NCI-H526 (cell line): ENCODE data around the gene SERGEF.

Source experiments
- DNase-seq, 2 experiments: peaks; one replicate each; lab custom pipeline; 2025; lab: John Stamatoyannopoulos, UW

The SERGEF gene

DNA sequence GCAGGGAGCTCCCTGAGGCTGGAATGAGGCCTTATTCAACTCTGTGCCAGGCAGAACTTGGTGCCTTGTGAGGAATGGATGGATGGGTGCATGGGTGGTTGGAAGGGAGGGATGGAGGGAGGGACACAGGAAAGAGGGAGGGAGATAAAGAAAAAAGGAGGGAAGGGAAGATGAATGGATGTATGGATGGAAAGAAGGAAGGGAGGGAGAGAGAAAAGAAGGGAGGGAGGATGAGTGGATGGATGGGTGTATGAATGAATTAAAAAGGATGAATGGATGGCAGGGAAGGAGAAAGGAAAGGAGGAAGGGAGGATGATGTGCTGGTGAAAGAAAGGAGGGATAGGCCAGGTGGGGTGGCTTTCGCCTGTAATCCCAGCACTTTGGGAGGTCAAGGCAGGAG lies 243.6 kb downstream of the SERGEF start:
- no peak for DNase-seq

DNA sequence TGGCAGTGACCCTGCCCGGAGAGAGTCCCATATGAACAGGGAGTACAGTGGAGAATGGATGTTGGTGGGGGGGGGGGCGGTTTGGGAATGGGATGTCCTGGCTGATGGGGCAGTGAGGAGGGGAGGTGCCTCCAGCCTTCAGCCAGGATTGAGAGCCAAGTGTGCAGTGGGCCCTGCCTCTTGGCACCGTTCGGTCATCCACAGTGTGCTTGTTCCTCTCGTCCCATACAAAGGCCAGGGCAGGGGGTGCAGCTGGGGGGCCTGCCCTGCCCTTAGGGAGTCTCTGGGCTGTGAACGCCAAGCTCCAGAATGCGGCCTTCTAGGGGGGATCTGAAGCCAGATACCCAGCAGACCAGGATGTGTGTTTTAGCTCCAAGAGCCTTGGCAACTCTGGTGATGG lies 244.3 kb downstream of the SERGEF start:
- DNase-seq = no peak

DNA sequence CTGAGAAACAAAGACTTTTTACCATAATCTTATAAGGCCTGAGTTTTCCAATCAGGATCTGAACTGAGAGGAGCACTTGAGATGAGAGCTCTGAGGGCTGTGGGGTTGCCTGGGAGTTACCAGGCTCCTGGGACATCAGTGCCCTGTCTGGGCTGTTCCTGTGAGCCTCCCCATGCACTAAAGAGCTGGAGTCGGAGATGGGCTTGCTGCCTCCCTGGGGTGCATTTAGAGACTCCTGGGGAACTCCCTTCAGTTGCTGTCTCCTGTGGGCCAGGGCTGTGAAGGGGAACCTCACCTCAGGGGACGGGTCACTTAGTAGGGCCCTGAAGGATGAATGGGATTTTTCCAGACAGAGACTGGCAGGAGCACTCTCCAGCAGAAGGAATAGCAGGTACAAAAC lies 244.9 kb downstream of the SERGEF start:
- DNase-seq = no peak

DNA sequence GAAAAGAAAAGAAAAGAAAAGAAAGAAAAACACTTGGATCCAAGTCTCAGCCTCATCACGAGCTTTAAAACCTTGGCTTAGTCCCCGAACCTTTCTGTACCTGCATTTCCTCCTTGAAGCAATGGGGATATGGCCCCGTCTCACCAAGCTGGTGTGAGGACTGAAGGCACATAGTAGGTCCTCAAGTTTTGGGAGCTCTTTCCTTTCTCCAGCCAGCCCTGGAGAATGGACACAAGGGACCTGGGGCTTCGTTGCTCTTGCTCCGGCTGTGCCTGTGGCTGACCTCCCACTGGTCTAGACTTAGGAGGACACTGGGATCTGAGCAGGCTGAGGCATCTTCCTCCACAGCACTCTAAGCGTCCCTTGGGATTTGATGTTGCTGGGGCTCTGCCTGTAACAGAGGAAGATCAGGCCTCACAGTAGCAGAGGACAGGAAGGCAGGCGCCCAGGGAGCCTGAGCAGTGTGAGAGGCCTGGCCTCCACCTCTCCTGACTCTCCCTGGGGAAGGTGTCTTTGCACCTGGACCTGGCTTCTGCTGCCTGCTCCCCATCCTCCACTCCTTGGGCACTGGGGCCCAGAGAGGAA lies 245.5 kb downstream of the SERGEF start:
- DNase-seq = peak; percentile 71 to 85

DNA sequence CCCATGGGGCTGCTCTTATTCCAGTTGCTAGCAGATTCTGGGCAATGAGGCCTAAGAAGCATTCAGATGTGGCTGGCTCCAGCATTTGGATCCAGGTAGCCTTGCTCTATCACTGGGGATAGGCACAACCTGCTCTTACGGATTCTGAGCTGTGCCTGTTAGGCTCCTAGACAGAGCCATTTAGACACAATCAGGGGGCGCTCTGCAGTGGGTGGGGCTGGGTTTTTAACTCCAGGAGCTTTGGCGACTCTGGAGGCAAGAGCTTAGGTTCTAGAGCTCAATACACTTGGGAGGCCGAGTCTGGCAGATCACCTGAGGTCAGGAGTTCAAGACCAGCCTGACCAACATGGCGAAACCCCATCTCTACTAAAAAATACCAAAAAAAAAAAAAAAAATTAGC lies 246.3 kb downstream of the SERGEF start:
- DNase-seq = peak in 1 of 2 experiments; percentile 14

DNA sequence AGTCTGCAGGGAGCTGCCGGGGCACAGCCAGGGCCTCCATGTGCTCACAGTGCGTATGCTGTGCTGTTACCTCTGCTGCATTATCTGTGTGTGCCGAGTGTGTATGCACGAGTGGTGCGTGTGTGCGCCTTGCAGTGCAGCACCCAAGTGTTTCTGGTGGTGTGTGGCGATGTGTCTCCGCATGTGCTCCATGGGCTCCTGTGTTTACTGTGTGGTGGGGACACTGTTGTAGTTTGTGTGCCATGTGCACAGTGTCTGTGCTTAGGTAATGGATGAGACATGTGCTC lies 246.8 kb downstream of the SERGEF start:
- DNase-seq = no peak

DNA sequence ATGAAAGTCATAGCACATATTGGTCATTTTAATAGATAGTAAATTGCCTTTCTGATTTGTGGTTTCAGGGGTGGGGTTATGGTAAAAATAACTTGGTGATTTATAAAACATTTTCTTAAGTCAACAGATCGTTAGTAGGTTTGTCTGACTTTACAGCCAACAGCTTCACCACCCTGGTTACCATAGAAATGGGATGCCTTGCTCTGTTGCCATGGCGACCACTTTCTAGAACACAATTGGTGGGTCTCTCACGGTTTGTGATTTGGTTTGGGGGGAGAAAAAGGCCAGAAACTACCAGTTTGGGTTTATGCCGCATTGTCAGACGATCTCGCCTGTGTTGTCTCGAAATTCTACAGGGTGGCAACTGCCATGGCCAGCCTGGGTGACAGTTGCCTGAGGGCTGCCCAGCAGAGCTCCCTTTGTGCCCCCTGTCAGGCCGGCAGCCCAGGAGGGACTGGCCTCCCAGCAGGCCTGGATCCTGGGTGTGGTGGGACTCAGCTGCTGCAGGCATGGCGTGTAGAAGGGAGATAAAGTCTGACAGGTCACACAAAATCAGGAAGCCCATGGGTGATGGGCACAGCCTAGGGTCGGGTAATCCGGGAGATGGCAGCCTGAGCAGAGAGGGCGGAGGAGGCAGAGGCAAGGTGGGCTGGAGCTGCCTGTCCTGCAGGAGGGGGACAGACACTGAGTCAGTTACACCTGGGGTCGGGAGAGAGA lies 247.3 kb downstream of the SERGEF start:
- peak; percentile 91 to 93 for DNase-seq

DNA sequence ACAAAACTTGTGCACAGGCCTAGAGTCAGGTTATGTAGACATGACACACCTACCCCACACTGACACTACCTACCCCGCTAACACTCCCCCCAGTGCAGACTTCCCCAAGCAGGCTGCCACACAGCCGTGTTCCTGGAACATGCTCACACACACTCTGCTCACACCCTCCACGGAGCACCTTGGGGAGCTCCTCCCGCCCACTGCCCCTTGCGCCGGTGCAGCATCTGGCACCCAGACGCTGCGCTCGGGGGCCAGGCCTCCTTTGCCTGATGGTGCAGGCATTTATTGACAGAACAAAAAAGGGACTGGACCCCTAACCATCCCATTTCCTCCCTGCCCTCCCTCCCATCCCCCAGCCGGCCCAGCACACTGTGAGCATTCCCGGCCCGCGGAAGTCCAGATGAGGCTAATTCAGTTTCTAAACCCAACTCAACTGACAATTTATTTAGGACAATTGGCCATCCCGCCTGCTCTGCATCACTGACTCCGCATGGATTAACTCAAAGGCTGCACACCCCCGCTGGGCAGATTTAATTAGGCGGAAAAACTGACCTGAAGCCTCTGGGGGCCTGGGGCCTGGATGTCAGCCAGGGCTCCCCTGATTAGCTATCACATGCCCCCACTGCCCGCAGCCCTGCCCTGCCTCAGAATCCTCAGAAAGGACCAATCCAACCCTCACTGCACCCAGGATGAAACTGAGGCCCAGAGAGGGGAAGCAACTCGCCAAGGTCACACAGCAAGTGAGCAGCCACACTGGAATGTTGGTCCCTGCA lies 248.2 kb downstream of the SERGEF start:
- DNase-seq = no peak

DNA sequence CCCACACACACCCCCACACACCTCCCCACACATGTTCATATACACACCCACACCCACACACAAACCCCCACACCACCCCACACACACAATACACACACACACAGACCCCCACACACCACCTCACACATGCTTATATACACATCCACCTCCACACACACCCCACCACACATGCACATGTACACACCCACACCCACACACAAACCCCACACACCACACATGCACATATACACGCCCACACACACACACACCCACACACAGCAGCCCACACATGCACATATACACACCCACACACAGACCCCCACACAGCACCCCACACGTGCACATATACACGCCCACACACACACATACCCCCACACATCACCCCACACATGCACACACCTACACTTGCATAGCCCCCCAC lies 249.1 kb downstream of the SERGEF start:
- no peak for DNase-seq

DNA sequence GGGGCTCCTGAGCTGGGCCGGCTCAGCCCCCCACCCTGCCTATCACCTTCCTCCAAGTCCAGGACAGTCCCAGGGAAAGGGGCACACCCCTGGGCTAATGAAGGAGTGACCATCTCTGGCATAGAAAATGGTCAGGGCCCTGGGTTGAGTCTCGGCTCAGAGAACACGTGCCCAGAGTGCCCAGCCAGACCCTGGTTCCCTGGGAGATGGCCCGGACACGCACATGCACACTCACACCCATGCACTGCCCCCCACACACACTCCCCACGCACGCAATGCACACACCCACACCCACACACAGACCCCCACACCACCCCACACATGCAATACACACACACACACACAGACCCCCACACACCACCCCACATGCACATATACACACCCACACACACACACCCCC lies 249.6 kb downstream of the SERGEF start:
- no peak for DNase-seq

DNA sequence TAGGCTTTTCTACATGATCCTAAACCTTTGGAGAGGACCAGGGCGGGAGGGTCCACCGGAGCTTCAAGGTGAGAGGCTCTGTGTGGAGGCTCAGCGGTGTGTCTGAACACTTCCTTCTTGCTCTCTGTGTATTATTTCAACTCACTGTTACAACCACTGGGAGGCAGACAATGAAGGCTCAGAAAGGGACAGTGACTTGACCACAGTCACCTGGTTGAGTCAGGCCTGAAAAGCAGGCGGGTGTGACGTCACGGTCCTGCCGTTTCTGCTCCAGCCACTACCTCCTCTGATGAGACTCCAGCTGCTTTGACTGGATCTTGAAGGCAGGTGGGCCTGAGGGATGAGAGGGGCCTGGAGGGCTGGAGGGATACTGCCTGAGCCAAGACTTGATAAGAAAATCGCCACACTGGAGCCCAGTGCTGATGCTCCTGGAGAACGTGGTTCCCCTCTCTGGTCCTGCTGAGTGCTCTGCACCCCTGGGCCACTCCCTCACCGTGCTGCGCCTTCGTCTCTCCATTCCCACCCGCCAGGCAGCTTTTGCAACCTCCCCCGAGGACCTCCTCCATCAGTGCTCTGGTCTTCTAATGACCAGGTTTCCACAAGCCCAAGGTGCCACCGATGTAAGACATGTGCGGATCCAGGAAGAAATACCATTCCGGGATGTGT lies 250.4 kb downstream of the SERGEF start:
- DNase-seq = no peak

DNA sequence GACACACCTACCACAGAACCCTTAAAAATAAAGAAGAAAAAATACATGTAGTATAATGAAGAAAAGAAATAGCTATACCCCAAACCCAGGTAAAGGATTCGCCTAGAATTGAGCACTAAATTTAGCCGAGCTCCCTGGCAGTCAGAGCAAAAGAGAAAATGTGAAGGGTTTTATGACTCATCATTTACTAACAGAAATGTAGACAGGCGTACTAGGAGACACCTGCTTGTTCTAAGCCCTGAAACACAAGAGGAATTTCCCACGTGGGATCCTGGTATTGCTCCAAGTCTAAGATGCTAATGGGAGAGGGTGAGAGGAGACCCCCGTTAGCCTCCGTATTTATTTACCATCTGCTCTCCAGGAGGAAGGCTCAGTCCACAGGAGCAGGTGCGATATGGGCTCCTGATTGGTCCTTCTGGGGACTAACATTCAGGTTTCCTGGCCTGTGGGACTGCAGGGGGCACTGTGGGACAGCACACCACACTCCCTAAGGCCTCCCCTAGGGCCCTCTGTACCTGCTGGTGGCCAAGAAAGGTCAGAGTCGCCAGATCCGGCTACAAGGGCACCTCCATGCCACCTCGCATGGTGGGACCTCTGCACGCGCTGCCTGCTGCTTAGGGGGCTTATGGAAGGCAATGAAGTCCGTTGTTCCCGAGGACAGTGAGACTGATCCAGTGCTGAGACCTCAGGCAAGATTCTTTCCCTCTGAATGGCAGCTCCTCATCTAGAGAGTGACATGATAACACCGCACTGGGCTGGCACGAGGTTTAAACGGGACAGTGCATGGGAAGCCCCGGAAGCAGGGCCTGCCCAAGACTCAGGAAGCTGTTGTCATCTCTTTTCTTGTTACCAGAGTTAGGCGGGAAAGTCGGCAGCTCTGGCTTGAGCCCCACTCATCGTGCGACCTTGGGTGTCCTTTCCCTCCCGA lies 252.5 kb downstream of the SERGEF start:
- DNase-seq = peak; percentile 47 to 88

DNA sequence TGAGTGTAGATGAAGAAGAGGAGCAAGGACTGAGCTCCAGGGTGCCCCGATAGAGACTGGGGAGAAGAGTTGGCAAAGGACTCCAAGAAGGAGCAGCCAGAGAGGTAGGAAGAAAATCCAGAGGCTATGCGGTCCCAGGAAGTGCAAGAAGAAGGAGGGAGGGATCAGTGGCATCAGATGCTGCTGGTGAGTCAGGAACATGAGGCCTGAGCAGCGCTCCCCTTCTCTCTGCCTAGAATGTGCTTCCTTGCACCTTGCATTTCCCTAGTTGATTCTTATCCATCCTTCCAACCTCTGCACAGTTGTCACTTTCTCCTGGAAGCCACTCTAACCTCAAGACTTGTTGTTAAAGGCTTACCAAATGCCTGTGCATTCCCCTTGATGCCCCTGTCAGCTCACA lies 257.0 kb downstream of the SERGEF start:
- DNase-seq = no peak

DNA sequence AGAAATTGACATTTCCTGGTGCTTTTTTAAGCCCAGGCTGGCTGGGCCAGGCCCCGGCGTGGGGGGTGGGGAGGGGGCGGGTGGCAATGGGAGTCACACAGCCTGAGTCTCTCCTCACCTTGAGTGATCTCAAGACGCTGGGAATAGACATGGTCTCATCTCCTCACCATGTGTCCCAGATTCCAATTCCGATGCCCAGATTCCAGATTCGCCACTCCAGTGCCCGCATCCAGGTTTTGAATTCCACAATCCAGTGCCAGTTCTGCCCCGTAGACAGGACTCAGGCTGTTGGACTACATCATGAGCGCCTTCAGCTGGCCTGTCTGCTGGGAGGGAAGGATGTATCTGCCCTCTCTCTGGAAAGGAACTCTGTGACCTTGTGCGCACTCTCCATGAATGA lies 259.2 kb downstream of the SERGEF start:
- DNase-seq = no peak

DNA sequence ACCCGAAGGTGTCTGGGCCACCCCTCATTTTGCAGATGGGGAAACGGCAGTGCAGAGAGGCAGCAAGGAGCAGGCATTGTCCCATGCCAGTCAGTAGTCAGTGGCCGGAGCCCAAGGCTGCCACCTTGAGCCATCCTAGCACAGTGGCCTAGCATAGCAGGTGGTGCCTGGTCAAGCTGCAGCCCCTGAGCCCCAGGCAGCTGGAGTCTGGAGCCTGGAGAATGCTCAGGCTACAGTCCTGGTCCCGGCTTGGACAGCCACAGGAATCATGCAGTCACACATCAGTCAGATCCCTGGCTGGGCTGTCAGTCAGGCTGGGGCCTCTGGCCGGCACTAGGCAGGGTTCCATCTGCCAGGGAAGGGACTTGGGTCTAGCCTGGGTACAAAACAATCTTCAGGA lies 259.7 kb downstream of the SERGEF start:
- DNase-seq = no peak

DNA sequence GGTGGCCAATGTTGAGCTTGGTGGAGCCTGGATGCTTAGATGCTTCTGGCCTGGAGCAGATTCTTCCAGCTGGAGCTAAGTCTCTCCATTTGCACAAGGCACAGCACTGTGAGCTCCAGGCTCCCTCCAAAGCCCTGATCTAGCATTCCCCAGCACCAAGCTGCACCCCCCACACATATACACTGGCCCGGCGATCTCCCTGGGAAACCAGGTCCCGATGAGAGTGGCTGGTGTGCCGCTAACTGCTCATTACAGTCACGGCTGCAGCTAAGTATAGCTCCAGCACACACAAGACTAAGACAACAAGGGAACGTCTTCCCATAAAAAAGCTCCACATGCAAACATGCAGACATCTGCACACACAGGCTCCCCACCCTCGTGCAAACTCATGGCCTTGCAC lies 260.7 kb downstream of the SERGEF start:
- no peak for DNase-seq

DNA sequence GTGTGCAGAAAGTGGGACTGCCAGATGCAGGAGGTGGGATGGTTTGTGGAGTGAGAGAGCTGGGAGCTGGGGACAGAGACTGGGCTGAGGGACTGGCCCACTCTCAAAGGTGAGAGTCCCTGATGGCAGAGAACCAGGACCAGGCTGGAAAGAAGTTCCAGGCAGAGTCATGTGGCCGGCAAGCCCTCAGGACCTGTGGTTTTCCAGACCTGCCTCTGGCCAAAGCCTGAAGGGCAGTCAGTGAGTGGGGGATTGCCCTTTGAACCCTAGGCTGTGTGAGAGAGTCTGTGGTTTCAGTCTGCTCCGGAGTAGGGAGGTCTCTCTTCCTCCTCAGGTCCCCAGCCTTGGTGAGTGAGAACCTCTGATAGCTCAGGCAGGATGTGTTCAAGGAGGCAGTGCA lies 261.3 kb downstream of the SERGEF start:
- DNase-seq = no peak

DNA sequence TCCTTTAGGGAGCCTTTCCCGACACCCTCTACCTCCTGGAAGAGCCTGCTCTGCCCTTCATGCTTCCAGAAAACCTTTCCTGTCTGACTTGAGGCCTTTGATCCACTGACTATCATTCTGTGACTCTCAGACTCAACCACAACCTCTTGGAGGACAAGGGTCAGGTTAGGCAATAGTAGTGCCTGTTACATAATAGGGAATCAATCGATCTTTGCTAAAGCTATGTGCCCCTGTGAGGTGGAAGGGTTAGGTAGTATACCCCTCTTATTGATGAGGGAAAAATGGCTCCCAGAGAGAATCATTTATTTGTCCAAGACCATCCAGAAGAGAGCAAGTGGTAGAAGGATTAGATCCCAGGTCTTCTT lies 262.1 kb downstream of the SERGEF start:
- DNase-seq = no peak

DNA sequence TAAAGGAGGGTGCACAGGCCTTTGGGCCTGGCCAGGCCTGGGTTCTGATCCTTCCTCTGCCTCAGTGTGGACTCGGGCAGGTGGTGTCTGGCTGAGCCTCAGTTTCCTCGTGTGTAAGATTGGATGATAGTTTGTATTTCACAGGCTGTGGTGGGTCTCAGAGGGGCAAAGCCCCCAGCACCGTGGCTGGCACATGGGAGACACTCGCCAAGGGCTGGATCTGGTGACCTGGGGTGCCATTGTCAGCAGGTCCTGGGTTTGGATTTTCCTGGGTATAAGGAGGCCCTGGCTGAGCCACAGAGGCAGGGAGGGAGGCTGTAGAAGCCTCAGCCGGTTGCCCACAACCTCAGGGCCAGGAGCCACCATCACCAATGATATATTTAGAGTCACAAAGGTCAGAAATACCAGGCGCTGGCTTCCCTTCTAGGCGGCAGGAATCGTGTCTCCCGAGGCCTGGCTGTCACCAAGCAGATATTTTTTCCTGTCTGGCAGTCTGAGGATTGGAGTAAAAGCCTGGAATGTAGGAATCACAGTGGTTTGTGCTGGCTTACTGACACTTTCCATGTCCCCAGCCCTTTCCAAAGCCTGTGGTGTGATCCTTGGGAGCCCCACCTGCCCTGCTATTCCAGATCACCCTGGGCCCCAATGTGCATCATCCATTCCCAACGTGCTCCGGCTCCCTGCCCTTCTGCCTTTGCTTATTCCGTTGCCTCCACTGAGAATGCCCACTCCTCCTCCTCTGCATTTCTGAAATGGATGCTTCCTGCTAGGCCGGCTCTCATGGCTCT lies 262.6 kb downstream of the SERGEF start:
- no peak for DNase-seq

DNA sequence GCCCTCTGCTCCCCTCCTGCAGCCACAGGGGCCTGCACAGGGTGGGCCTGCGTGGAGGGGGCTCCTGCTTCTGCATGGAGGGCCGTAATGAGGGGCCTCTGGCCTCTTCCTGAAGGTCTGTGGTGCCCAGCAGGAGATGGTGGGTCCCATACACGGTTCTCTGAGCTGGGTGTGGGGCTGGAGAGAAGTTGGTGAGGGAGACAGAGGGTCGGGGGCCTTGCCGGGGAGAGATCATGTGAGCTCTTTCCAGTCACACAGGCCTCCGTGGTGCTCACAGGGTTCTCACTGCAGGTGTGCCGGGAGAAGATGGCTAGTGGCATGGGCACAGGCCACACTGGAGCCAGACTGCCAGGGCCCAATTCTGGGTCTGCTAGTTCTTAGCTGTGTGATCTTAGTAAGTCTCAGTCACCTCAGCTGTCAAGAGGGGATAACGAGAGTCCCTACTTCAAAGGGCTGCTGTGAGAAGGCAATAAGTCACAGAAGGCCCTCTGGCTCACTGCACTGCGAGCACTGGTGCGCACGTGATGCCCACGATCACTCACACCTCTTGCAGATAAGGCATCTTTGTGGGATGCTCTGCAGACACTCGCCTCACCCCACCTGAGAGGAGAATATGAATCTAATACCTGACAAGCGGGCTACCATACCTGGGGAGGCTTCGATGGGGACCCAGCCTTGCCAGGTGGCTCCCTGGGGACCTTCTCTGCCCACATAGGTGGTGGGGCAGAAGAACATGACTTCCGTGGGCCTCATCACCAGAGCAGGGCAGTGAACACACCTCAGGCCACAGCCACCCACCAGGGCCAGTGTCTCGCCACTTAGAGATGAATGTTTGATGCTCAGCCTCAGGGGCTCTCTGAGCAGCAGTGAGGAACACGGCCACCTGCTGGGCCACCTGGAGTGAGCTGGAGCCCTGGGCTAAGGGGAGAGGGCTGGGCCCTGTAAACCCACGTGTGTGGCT lies 263.8 kb downstream of the SERGEF start:
- DNase-seq = peak in 1 of 2 experiments; percentile 17
